IPS DF 6.9 (cell line): ENCODE results near the gene COLEC11.
"Not testable (repeated sequence)": the region's sequence is repeated elsewhere in the genome, so short reads cannot be mapped to it uniquely, and the experiment has no call there.

ENCODE experiments used
- DNase-seq: peaks from one replicate; pipeline ENCODE4 v3.0.0-alpha.2; 2013; ENCODE audit warnings: low read depth, low spot score
- H3K27ac ChIP-seq: one replicate; pipeline ENCODE4 v1.5.1; 2013; ENCODE audit warnings: low read length, control low read depth
- H3K27me3 ChIP-seq: 2 replicates; pipeline ENCODE4 v1.6.1; 2013; ENCODE audit warnings: mild to moderate bottlenecking, low read length; ENCODE audit not compliant: control insufficient read depth, insufficient read depth
- H3K36me3 ChIP-seq: 2 replicates; pipeline ENCODE4 v1.6.1; 2013; ENCODE audit warnings: low read length; ENCODE audit not compliant: control insufficient read depth, insufficient read depth
- H3K4me1 ChIP-seq: 2 replicates; pipeline ENCODE4 v1.6.1; 2013; ENCODE audit warnings: low read length; ENCODE audit not compliant: control insufficient read depth, insufficient read depth
- H3K4me3 ChIP-seq: 2 replicates; pipeline ENCODE4 v1.5.1; 2013; ENCODE audit warnings: mild to moderate bottlenecking, low read length
- H3K9me3 ChIP-seq: 2 replicates; pipeline ENCODE4 v1.6.1; 2013; ENCODE audit warnings: low read length, inconsistent platforms; ENCODE audit not compliant: control insufficient read depth, insufficient read depth
- WGBS: extraction: QIAGEN DNeasy Blood & Tissue Kit; methylation state at CpG from one replicate; pipeline ENCODE4 v1.1.7; 2013; ENCODE audit warnings: mixed read lengths, missing lambda C conversion rate; ENCODE audit not compliant: insufficient read length, insufficient coverage; 5-methylcytosine and 5-hydroxymethylcytosine counted together

Gene COLEC11

GRCh38 chr2:3655871-3656761 is 61.2 kb downstream of the COLEC11 start:
- Histone ChIP-seq H3K4me3 (no peak overlapping the region), H3K4me1 (peaks cover 6% of the 10 kb centered on the region), H3K9me3 (no peaks in the 10 kb centered on the region), H3K36me3 (no peaks in the 10 kb centered on the region), H3K27ac (no peak overlapping the region), H3K27me3 (no peaks in the 10 kb centered on the region)
- DNase-seq, result no peak
- no CpG with 5 or more reads among the region's 28 CpGs for WGBS

GRCh38 chr2:3656762-3657721 is 62.1 kb downstream of the COLEC11 start:
- no peak for DNase-seq
- Histone ChIP-seq H3K27me3 (no peaks in the 10 kb centered on the region), H3K4me3 (no peak overlapping the region), H3K27ac (no peak overlapping the region), H3K4me1 (peaks cover 4% of the 10 kb centered on the region), H3K9me3 (no peaks in the 10 kb centered on the region), H3K36me3 (no peaks in the 10 kb centered on the region)
- WGBS, result no CpG with 5 or more reads among the region's 36 CpGs

GRCh38 chr2:3657881-3658280 is 63.0 kb downstream of the COLEC11 start, which contains the start of gene ALLC:
Gene ALLC (plus strand): TSS chr2:3658200. CDS start chr2:3671158, 12,958 bp downstream.
- no CpG with 5 or more reads among the region's 7 CpGs for WGBS
- no peak within 1 kb of the TSS for H3K27ac ChIP-seq
- H3K9me3 ChIP-seq, result no peaks in the 10 kb centered on the region
- no peaks in the 10 kb centered on the region for H3K27me3 ChIP-seq
- no peak for DNase-seq
- H3K4me1 ChIP-seq, result peaks cover 2% of the 10 kb centered on the region
- H3K36me3 ChIP-seq, result no peaks in the 10 kb centered on the region
- H3K4me3 ChIP-seq, result no peak within 1 kb of the TSS

GRCh38 chr2:3659447-3660432 is 64.8 kb downstream of the COLEC11 start:
- whole genome bisulfite sequencing, result no CpG with 5 or more reads among the region's 26 CpGs
- no peaks in the 10 kb centered on the region for H3K9me3 ChIP-seq
- H3K27ac ChIP-seq, result no peak overlapping the region
- no peak overlapping the region for H3K4me3 ChIP-seq
- peaks cover 2% of the 10 kb centered on the region for H3K4me1 ChIP-seq
- no peaks in the 10 kb centered on the region for H3K36me3 ChIP-seq
- DNase-seq, result no peak
- H3K27me3 ChIP-seq, result no peaks in the 10 kb centered on the region; the same call in 1 of the 2 replicates

GRCh38 chr2:3660640-3661039 is 65.7 kb downstream of the COLEC11 start:
- no CpG with 5 or more reads among the region's 7 CpGs for WGBS

GRCh38 chr2:3661149-3661660 is 66.3 kb downstream of the COLEC11 start:
- Histone ChIP-seq H3K27me3 (no peaks in the 10 kb centered on the region; the same call in 1 of the 2 replicates), H3K4me3 (no peak overlapping the region), H3K4me1 (peaks cover 2% of the 10 kb centered on the region), H3K36me3 (no peaks in the 10 kb centered on the region), H3K9me3 (no peaks in the 10 kb centered on the region), H3K27ac (no peak overlapping the region)
- DNase-seq, result no peak
- no CpG with 5 or more reads among the region's 3 CpGs for WGBS

More at GRCh38 chr2:3660640-3661039, 65.7 kb downstream of the COLEC11 start:
- not testable (repeated sequence) for DNase-seq, H3K27ac ChIP-seq, H3K9me3 ChIP-seq, H3K27me3 ChIP-seq, H3K4me3 ChIP-seq, H3K4me1 ChIP-seq, H3K36me3 ChIP-seq

- DNase-seq, result no peak
Measured at GRCh38 chr2:3662239-3662638, 67.3 kb downstream of the COLEC11 start.

GRCh38 chr2:3664118-3664517 is 69.2 kb downstream of the COLEC11 start:
- no peak overlapping the region for H3K27ac ChIP-seq
- DNase-seq, result no peak
- no CpG with 5 or more reads among the region's 3 CpGs for WGBS

More at GRCh38 chr2:3662239-3662638, 67.3 kb downstream of the COLEC11 start:
- no CpG with 5 or more reads among the region's 6 CpGs for WGBS
- no peaks in the 10 kb centered on the region for H3K36me3 ChIP-seq
- no peak overlapping the region for H3K4me3 ChIP-seq
- H3K27ac ChIP-seq, result no peak overlapping the region
- peaks cover 2% of the 10 kb centered on the region for H3K4me1 ChIP-seq
- H3K9me3 ChIP-seq, result no peaks in the 10 kb centered on the region
- H3K27me3 ChIP-seq, result no peaks in the 10 kb centered on the region; the same call in 1 of the 2 replicates

GRCh38 chr2:3664925-3665324 is 70.0 kb downstream of the COLEC11 start:
- no CpG with 5 or more reads among the region's 8 CpGs for WGBS
- DNase-seq, result no peak
- Histone ChIP-seq H3K27me3 (no peaks in the 10 kb centered on the region; the same call in 1 of the 2 replicates), H3K9me3 (no peaks in the 10 kb centered on the region), H3K36me3 (no peaks in the 10 kb centered on the region), H3K4me1 (no peaks in the 10 kb centered on the region), H3K27ac (no peak overlapping the region), H3K4me3 (no peak overlapping the region)

More at GRCh38 chr2:3664118-3664517, 69.2 kb downstream of the COLEC11 start:
- Histone ChIP-seq H3K9me3 (no peaks in the 10 kb centered on the region), H3K4me1 (no peaks in the 10 kb centered on the region), H3K4me3 (no peak overlapping the region), H3K36me3 (no peaks in the 10 kb centered on the region), H3K27me3 (no peaks in the 10 kb centered on the region; the same call in 1 of the 2 replicates)
